Muscle layer of duodenum (tissue), 2 donors: ENCODE data around the gene ZNF470.
A peak's percentile ranks its signal among the peaks of the same experiment; 100 is the strongest.

Source experiments
- H3K27ac ChIP-seq: one replicate; pipeline ENCODE4 v1.7.0; 2013; ENCODE audit warnings: mild to moderate bottlenecking, low read length
- H3K27me3 ChIP-seq: one replicate; pipeline ENCODE4 v1.7.0; 2013; ENCODE audit warnings: low read depth, mild to moderate bottlenecking, control low read depth, low read length
- H3K36me3 ChIP-seq, 2 donors: one replicate each; pipeline ENCODE4 v1.7.0; 2013; ENCODE audit warnings: low read length in 2 of 2, control low read depth in 1 of 2, mild to moderate bottlenecking in 1 of 2; ENCODE audit not compliant: insufficient read depth in 2 of 2, control insufficient read depth in 1 of 2
- H3K4me1 ChIP-seq, 2 donors: one replicate each; pipeline ENCODE4 v1.7.0; 2013; ENCODE audit warnings: low read length in 2 of 2, mild to moderate bottlenecking in 2 of 2, control low read depth in 1 of 2, moderate library complexity in 1 of 2; ENCODE audit not compliant: insufficient read depth in 2 of 2, control insufficient read depth in 1 of 2
- H3K4me3 ChIP-seq, 2 donors: one replicate each; pipeline ENCODE4 v1.7.0; 2013; ENCODE audit warnings: low read length in 2 of 2, low read depth in 1 of 2, mild to moderate bottlenecking in 1 of 2
- H3K9me3 ChIP-seq, 2 donors: one replicate each; pipeline ENCODE4 v1.7.0; 2013; ENCODE audit warnings: low read length in 2 of 2, control low read depth in 1 of 2, mild to moderate bottlenecking in 1 of 2; ENCODE audit not compliant: control insufficient read depth in 1 of 2
- donor health status: healthy.

ZNF470 gene

DNA sequence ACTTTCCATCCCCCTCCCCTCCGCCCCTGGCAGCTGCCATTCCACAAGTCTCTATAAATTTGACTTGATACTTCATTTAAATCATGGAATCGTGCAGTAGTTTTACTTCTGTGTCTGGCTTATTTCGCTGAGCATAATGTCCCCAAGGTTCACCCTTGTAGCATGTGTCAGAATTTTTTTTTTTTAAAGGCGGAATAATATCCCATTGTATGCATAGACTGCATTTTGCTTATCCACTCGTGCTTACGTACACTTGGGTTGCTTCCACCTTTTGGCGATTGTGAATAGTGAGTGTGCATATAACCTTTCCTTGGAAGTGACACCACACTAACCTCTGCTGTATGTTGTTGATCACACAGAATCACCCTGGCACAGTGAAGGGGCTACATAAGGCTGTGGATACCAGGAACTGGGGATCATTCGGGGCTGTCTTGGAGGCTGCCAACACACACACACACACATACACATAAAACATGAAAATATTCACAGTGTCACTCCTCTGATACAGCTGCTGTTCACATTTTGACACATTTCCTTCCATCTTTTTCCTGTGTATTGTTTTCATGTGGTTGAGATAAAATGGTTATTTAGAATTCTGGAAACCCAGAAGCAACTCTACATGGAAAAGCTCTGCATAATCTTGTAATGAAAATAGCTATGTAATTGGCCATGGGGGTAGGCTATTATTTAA lies 41.2 kb downstream of the ZNF470 start:
- Histone ChIP-seq H3K9me3 (peaks cover 30 to 64% of the 10 kb centered on the region in 2 donors), H3K36me3 (peaks cover 3 to 45% of the 10 kb centered on the region in 2 donors), H3K4me1 (no peaks in the 10 kb centered on the region), H3K27ac (no peak overlapping the region), H3K27me3 (no peaks in the 10 kb centered on the region), H3K4me3 (peak overlapping the region in 1 of 2 donors; percentile 29)

DNA sequence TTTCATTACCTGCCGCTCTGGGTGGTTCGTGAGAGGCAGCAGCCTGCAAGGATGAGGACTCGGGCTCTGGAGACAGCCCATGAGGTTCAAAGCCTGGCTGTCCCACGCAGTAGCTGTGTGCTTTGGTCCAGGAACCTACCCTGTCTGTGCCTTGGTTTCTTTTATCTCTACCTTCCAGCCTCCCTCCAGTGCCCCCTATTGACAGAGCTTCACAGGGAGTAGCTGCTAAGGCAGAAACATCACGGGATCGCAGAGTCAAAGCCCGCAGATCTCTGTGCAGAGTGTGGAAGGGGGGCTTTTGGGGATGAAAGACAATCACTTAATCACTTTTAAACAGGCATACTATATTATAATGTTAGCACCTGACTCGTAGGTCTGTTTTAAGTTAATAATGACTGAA lies 44.0 kb downstream of the ZNF470 start:
- no peak overlapping the region for H3K4me3 ChIP-seq
- no peaks in the 10 kb centered on the region for H3K27me3 ChIP-seq
- no peaks in the 10 kb centered on the region for H3K4me1 ChIP-seq
- peaks cover 39 to 64% of the 10 kb centered on the region in 2 donors for H3K9me3 ChIP-seq
- H3K27ac ChIP-seq = no peak overlapping the region
- peaks cover 4 to 51% of the 10 kb centered on the region in 2 donors for H3K36me3 ChIP-seq

DNA sequence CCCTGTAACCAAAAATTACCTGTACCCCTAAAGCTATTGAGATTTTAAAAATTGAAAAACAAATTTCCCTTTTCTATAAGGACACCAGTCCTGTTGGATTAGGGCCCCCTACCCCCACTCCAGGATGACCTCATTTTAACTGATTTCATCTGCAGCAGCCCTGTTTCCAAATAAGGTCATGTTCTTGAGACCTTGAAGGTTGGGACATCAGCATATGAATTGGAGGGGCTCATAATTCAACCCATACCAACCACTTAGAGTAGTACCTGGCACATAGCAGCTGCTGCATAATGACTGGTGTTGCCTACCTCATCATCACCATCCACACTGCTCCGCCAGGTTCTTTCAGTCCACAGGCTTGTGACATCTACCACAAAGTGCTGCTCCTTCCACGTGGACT lies 45.5 kb downstream of the ZNF470 start:
- Histone ChIP-seq H3K9me3 (peaks cover 44 to 61% of the 10 kb centered on the region in 2 donors), H3K27me3 (no peaks in the 10 kb centered on the region), H3K4me3 (peak overlapping the region in 1 of 2 donors; percentile 24), H3K27ac (no peak overlapping the region), H3K4me1 (no peaks in the 10 kb centered on the region), H3K36me3 (peaks cover 8 to 60% of the 10 kb centered on the region in 2 donors)

DNA sequence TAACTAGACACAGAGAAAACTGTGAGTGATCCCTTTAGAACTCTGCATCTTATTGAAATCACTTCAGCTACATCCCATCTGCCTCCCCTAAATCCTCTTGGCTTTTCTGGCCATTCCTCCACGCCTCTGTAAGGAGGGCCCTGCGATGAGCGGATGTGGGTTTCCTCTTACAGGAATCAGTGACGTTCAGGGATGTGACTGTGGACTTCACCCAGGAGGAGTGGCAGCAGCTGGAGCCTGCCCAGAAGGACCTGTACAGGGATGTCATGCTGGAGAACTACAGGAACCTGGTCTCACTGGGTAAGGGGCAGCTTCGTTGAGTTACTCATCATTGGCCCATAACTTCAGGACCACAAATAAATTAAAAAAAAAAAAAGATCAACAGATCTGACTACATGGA lies 46.4 kb downstream of the ZNF470 start:
- H3K9me3 ChIP-seq = peaks cover 44 to 62% of the 10 kb centered on the region in 2 donors
- H3K27ac ChIP-seq = no peak overlapping the region
- no peaks in the 10 kb centered on the region for H3K27me3 ChIP-seq
- peak overlapping the region in 1 of 2 donors; percentile 24 for H3K4me3 ChIP-seq
- H3K36me3 ChIP-seq = peaks cover 11 to 64% of the 10 kb centered on the region in 2 donors
- no peaks in the 10 kb centered on the region for H3K4me1 ChIP-seq

DNA sequence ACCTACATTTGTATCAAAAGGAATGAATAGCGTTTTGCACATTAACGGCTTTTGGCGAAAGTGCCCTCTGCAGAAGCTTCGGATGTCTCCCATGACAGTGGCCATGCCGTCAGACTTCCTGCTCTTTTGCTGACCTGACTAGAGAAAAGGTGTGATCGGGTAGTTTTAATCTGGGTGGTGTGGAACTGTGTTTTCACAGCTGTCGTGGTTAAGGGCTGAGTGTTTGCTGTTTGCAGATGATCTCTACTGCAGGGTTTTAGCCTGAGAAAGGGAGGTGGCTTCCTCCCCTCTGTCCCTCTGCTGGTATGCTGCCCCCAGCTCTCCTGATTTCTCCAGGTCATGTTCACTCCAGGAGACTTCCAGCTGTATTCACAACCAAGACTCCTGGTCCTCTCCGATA lies 50.3 kb downstream of the ZNF470 start:
- peaks cover 20 to 68% of the 10 kb centered on the region in 2 donors for H3K36me3 ChIP-seq
- H3K4me3 ChIP-seq = no peak overlapping the region
- H3K27ac ChIP-seq = no peak overlapping the region
- H3K4me1 ChIP-seq = no peaks in the 10 kb centered on the region
- peaks cover 42 to 62% of the 10 kb centered on the region in 2 donors for H3K9me3 ChIP-seq
- no peaks in the 10 kb centered on the region for H3K27me3 ChIP-seq

DNA sequence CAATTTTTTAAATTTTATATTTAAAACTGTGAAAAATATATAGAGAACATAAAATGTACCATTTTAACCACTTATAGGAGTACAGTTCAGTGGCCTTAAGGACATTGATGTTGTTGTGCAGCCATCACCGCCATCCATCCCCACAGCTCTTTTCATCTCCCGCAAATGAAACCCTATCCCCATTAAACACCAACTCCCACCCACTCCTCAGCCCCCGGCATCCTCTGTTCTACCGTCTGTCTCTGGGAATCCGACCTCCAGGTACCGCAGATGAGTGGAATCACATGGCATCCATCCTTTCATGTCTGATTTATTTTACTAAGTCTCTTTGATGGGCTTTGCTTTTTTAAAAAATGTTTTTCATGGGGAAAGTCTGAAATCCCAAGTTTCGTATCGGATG lies 51.9 kb downstream of the ZNF470 start:
- H3K9me3 ChIP-seq = peaks cover 33 to 59% of the 10 kb centered on the region in 2 donors
- peaks cover 20 to 70% of the 10 kb centered on the region in 2 donors for H3K36me3 ChIP-seq
- no peak overlapping the region for H3K4me3 ChIP-seq

DNA sequence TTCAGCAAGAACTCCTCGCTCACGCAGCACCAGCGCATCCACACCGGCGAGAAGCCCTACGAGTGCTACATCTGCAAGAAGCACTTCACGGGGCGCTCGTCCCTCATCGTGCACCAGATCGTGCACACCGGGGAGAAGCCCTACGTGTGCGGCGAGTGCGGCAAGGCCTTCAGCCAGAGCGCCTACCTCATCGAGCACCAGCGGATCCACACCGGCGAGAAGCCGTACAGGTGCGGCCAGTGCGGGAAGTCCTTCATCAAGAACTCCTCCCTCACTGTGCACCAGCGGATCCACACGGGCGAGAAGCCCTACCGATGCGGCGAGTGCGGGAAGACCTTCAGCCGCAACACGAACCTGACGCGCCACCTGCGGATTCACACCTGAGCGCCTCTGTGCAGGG lies 55.1 kb downstream of the ZNF470 start:
- Histone ChIP-seq H3K4me3 (peak overlapping the region in 1 of 2 donors; percentile 41), H3K36me3 (peaks cover 22 to 66% of the 10 kb centered on the region in 2 donors), H3K9me3 (peaks cover 16 to 42% of the 10 kb centered on the region in 2 donors), H3K27ac (no peak overlapping the region), H3K27me3 (no peaks in the 10 kb centered on the region), H3K4me1 (no peaks in the 10 kb centered on the region)

More for the DNA sequence above, 51.9 kb downstream of the ZNF470 start:
- Histone ChIP-seq H3K4me1 (no peaks in the 10 kb centered on the region), H3K27ac (no peak overlapping the region), H3K27me3 (no peaks in the 10 kb centered on the region)

DNA sequence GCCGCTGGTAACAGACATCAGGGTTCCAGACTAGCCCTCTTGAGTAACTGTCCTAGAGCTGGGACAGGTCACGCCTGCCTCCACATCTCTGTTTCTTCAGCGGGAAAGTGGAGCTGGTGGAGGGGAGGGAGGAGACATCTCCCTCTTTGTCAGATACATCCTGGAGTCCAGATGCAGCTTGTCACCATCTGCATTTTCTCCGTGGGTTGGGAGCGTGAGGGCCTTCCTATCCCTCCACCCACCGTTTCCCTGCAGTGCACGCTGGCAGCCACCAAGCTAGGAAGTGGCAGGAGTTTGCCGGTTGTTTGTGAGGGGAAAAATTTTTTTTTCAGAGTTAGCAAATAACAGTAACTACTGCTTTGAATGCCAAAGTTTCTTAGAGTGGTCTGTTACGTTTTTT lies 55.7 kb downstream of the ZNF470 start:
- no peak overlapping the region for H3K4me3 ChIP-seq
- H3K4me1 ChIP-seq = no peaks in the 10 kb centered on the region
- no peak overlapping the region for H3K27ac ChIP-seq
- H3K27me3 ChIP-seq = no peaks in the 10 kb centered on the region
- H3K9me3 ChIP-seq = peaks cover 16 to 44% of the 10 kb centered on the region in 2 donors
- H3K36me3 ChIP-seq = peaks cover 19 to 62% of the 10 kb centered on the region in 2 donors

DNA sequence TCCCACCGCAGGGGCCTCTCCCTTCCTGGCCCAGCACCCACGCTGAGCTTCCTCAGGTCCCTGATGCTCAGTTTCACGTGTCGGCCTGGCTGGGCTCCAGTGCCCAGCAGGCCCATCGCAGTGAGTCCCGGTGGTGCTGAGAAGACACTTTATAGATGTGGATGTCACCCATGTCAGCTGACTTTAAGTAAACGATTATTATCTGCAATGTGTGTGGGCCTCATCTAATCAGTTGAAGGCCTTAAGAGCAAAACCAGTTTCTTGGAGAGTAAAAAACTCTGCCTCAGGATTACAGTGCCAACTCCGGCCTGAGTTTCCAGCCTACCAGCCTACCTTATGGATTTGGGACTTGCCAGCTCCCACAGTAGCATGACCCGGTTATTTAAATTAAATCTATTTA lies 58.4 kb downstream of the ZNF470 start:
- Histone ChIP-seq H3K4me3 (no peak overlapping the region), H3K4me1 (no peaks in the 10 kb centered on the region), H3K27me3 (no peaks in the 10 kb centered on the region), H3K9me3 (peaks cover 15 to 58% of the 10 kb centered on the region in 2 donors), H3K27ac (no peak overlapping the region), H3K36me3 (peaks cover 16 to 52% of the 10 kb centered on the region in 2 donors)

DNA sequence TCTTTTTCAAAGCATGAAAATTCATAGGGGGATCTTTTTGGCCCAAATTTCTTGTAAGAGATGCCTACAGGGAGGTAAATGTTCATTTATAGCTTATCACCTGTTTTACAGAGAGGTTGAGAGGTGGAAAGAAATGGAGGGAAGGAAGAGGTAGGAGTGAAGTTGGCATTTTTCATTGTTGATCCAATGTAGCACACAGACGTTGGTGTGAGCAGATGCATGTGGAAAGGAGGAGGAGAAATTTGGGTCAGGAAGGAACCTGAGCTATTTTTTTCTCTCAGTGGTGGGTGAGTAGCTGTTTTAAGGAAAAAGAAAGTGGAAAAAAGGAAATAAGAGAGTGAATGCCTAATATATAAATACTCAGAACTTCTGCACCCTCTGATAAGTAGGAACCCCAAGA lies 65.8 kb downstream of the ZNF470 start:
- no peak overlapping the region for H3K4me3 ChIP-seq
- no peak overlapping the region for H3K27ac ChIP-seq
- H3K9me3 ChIP-seq = peaks cover 25 to 54% of the 10 kb centered on the region in 2 donors
- no peaks in the 10 kb centered on the region for H3K27me3 ChIP-seq
- H3K36me3 ChIP-seq = peaks cover 0 to 3% of the 10 kb centered on the region in 2 donors
- no peaks in the 10 kb centered on the region for H3K4me1 ChIP-seq

DNA sequence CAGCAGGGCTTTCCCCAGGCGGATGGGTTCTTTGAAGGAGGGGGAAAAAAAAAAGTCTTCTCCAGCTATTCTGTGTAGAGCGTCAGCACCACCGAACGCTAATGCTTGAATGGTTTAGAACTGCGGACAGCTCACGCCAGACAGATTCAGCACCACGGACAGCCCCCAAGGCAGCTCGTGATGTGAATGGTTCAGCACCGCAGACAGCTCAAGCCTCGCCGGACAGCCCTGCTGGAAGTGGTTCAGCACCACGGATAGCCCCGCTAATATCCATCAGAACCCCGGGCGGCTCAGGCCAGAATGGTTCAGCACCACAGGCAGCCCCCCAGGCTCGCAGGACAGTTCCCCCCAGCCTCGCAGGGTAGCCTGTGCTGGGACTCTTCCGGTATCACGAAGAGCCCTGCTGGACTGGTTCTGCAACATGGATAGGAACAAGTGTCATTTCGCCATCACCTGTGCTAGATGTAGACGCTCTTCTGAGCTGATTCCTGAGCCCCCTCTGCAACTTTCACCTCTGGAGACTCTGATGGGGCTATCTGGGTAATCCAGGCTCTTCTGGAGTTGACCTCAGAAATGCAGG lies 70.8 kb downstream of the ZNF470 start:
- no peaks in the 10 kb centered on the region for H3K4me1 ChIP-seq
- H3K9me3 ChIP-seq = peaks cover 15 to 31% of the 10 kb centered on the region in 2 donors
- peaks cover 0 to 3% of the 10 kb centered on the region in 2 donors for H3K36me3 ChIP-seq
- no peak overlapping the region for H3K27ac ChIP-seq
- no peaks in the 10 kb centered on the region for H3K27me3 ChIP-seq
- no peak overlapping the region for H3K4me3 ChIP-seq
